Loucy (cell line): ENCODE measurements around the gene GPR39.

Source experiments
- CTCF ChIP-seq: fragments of 200-600 bp; sonication (generic); conservative IDR thresholded peaks from 2 replicates; pipeline ENCODE4 v1.5.1; 2014; ENCODE audit warnings: mild to moderate bottlenecking, antibody characterized with exemption, low read length
- EZH2phosphoT487 ChIP-seq: fragments of 200-600 bp; IDR thresholded peaks from 2 replicates; pipeline ENCODE4 v1.6.1; 2018; ENCODE audit warnings: antibody characterized with exemption, mild to moderate bottlenecking, moderate library complexity, borderline replicate concordance

DNA sequence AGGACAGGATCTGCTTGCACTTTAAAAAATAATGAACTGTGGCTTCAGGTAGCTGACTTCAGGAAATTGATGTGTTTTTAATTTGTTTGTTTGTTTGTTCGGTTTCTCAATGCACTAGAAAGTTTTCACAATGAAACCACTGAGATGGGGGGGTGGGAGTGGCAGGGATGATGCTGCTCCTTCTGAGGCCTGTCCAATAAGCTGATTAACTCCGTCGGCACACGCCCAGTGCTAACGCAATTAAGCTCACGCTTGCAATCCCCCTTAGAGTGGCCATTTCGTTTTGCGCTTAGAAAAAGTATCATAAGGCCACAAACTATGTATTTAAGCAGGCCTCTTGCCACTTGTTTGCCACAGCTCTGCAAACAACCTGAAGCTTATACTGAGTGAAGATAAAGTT, 12.5 kb upstream of the GPR39 start:
- TF ChIP-seq CTCF (no peak), EZH2phosphoT487 (no peak)
